Ectodermal cell (in vitro differentiated cells): ENCODE results near the gene NEK2.
"Not testable (repeated sequence)": the region's sequence is repeated elsewhere in the genome, so short reads cannot be mapped to it uniquely, and the experiment has no call there.

Source experiments
- H3K27ac ChIP-seq: 2 replicates; pipeline ENCODE4 v1.7.0; 2013; ENCODE audit warnings: mild to moderate bottlenecking, low read depth, low read length; ENCODE audit not compliant: insufficient read depth, poor library complexity, severe bottlenecking
- H3K27me3 ChIP-seq: 2 replicates; pipeline ENCODE4 v1.7.0; 2013; ENCODE audit warnings: mild to moderate bottlenecking, low read length; ENCODE audit not compliant: insufficient read depth, control insufficient read depth, poor library complexity, severe bottlenecking
- H3K36me3 ChIP-seq: one replicate; pipeline ENCODE4 v1.7.0; 2013; ENCODE audit warnings: low read length; ENCODE audit not compliant: control insufficient read depth, insufficient read depth
- H3K4me1 ChIP-seq: one replicate; pipeline ENCODE4 v1.7.0; 2013; ENCODE audit warnings: low read length; ENCODE audit not compliant: control insufficient read depth, insufficient read depth
- H3K4me3 ChIP-seq: 2 replicates; pipeline ENCODE4 v1.7.0; 2013; ENCODE audit warnings: low read depth, low read length, control low read depth; ENCODE audit not compliant: insufficient read depth
- H3K9me3 ChIP-seq: 2 replicates; pipeline ENCODE4 v1.7.0; 2013; ENCODE audit warnings: mild to moderate bottlenecking, low read length, moderate library complexity; ENCODE audit not compliant: control insufficient read depth
- whole genome bisulfite sequencing, 2 experiments: methylation state at CpG; one replicate each; pipeline ENCODE4 v1.1.7; 2013; ENCODE audit warnings: missing lambda C conversion rate in 2 of 2; 5-methylcytosine and 5-hydroxymethylcytosine counted together

Gene NEK2

DNA sequence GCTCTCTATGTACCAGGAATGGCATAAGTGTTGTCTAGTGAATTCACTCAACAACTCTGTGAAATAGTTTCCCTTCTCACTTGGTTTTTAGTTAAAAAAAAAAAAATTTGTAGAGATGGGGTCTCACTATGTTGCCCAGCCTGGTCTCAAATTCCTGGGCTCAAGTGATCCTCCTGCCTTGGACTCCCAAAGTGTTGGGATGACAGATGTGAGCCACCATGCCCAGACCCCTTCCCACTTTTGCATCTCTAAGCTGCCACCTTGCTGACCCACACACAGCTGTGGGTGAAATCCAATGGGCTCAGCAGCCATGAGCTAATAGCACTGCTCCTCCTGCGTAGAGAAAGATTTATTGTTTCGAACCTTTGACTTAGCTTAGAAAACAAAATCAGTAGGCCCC is 33.5 kb downstream of the NEK2 start:
- no peaks in the 10 kb centered on the region for H3K36me3 ChIP-seq
- no peak overlapping the region for H3K4me3 ChIP-seq
- 90 to 96% methylated on average over 2 of the region's 2 CpGs for WGBS, 2 experiments
- H3K27me3 ChIP-seq = no peaks in the 10 kb centered on the region
- no peaks in the 10 kb centered on the region for H3K9me3 ChIP-seq
- H3K4me1 ChIP-seq = no peaks in the 10 kb centered on the region
- H3K27ac ChIP-seq = no peak overlapping the region

DNA sequence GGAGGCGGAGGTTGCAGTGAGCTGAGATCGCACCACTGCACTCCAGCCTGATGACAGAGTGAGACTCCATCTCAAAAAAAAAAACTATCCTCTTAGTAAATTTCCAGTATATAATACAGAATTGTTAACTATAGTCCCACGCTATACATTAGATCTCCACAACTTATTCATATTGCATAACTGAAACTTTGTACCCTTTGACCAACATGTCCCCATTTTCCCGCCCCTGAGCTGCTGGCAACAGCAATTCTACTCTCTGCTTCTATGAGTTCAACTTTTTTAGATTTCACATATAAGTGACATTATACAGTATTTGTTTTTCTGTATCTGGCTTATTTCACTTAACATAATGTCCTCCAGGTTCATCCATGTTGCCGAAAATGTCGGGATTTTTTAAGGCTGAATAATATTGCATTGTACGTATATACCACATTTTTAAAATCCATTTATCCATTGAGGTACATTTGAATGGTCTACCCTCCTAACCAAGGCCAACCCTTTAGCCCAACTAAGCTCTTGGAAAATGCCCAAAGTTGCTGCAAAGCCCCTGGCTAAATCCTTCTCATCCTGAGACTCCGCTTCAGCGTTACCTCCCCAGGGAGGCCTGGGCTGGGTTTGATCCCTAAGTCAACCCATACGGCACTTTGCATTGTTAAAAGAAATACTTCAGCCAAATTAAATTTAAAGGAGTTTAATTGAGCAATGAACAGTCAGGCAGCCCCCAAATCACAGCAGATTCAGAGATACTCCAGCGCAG is 34.2 kb downstream of the NEK2 start:
- Histone ChIP-seq H3K36me3 (no peaks in the 10 kb centered on the region), H3K27me3 (no peaks in the 10 kb centered on the region), H3K4me1 (no peaks in the 10 kb centered on the region), H3K27ac (no peak overlapping the region), H3K9me3 (no peaks in the 10 kb centered on the region), H3K4me3 (no peak overlapping the region)
- 88 to 90% methylated on average over 11 of the region's 11 CpGs for WGBS, 2 experiments

DNA sequence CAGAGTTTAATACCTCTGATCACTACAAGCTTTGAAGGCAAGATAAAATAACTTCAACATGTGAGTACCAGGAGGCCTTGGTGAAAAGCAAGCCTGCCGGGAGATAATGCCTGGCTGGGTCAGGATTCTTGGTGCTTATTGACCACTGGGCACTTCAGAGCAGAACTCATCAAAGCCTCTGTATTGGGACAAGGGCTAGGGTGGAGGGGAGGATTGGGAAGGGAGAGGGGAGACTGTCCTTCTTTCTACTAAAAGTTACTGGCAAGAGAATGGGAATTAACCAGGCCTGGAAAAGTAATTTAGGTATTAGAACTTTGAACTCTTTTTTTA is 35.2 kb downstream of the NEK2 start:
- Histone ChIP-seq H3K4me3 (no peak overlapping the region), H3K27me3 (no peaks in the 10 kb centered on the region), H3K36me3 (no peaks in the 10 kb centered on the region), H3K9me3 (no peaks in the 10 kb centered on the region), H3K4me1 (no peaks in the 10 kb centered on the region), H3K27ac (no peak overlapping the region)
- WGBS, 2 experiments = 53 to 58% methylated on average over 1 of the region's 1 CpG

DNA sequence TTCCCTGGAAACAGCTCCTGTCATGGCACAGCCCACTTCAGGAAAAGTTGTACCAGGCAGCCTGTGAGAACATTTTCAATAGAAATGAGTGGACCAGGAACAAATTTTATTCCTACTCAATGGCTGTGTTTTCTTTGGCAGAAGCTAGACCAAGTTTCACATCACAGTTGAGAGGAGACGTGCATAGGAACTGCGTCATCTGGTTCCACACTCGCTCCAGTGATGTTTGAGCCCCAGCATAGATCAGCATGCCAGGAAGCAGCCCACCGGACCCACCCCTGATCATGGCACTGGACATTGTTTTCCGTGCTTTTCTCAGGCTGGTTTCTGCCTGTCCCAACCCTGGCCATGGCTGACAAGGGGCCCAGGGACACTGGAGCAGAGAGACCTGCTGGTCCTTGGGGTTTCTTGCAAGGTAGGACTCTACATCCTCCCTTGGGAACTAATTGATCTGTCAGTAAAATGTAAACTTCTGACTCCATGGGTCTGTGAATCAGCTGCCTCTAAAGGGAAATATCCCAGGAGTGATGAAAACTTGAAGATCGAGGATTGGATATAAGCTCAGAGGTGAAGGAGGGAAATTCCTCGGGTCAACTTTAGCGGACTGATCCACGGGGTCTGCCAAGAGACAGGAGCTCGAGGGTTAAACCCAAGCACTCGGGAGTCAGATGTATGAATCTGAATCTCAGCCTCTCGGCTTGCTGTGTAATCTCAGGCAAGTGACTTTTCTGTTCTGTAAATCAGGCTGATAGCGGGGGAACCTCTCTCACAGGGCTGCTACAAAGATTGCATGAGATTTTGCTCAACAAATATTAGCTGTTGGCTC is 35.7 kb downstream of the NEK2 start:
- Histone ChIP-seq H3K9me3 (no peaks in the 10 kb centered on the region), H3K36me3 (no peaks in the 10 kb centered on the region), H3K4me1 (no peaks in the 10 kb centered on the region), H3K27me3 (no peaks in the 10 kb centered on the region), H3K27ac (no peak overlapping the region), H3K4me3 (no peak overlapping the region)
- whole genome bisulfite sequencing, 2 experiments = 60 to 64% methylated on average over 13 of the region's 13 CpGs

GRCh38 chr1:211638689-211639101 is 36.7 kb downstream of the NEK2 start:
- Histone ChIP-seq H3K4me1 (peaks cover 2% of the 10 kb centered on the region), H3K27ac (no peak overlapping the region), H3K9me3 (no peaks in the 10 kb centered on the region), H3K4me3 (no peak overlapping the region), H3K36me3 (no peaks in the 10 kb centered on the region), H3K27me3 (no peaks in the 10 kb centered on the region)
- 89 to 90% methylated on average over 5 of the region's 5 CpGs for WGBS, 2 experiments

DNA sequence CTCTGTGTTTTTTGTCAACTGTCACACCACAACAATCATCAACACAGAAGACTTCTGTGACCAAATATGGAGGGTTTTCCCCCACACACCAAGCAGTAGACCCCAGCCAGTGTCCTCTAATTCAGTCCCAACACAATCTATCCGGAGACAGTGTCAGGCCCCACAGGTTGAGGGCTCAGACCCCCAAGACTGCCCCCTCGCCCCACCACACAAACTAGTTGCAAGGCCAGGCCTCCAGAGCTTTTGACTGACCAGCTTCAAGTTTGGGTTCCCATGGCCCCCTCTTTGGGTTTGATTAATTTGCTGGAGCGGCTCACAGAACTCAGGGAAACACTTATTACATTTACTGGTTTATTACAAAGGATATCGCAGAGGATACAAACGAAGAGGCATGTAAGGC is 37.2 kb downstream of the NEK2 start:
- H3K4me1 ChIP-seq = peaks cover 6% of the 10 kb centered on the region
- no peaks in the 10 kb centered on the region for H3K36me3 ChIP-seq
- 87% methylated on average over 5 of the region's 5 CpGs for WGBS, 2 experiments
- no peaks in the 10 kb centered on the region for H3K27me3 ChIP-seq
- no peak overlapping the region for H3K4me3 ChIP-seq
- no peaks in the 10 kb centered on the region for H3K9me3 ChIP-seq
- no peak overlapping the region for H3K27ac ChIP-seq

DNA sequence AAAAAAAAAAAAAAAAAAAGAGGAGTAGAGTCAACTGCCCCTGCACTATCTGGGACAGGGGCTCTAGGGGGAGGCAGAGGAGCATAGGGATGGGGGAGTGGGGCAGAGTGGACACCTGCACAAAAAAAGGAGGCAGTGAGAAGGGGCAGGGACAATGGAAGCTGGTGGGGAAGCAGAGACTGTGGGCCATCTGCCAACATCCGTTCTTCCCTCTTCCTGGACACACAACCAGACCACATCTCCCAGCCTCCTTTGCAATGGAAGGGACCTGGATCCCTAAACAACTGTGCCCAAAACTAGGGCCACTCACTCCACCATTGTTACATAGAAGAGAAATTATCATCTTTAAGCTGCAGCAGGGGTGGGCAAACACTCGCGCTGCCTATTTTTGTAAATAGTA is 38.4 kb downstream of the NEK2 start:
- Histone ChIP-seq H3K9me3 (no peaks in the 10 kb centered on the region), H3K27me3 (no peaks in the 10 kb centered on the region), H3K27ac (no peak overlapping the region), H3K4me3 (no peak overlapping the region), H3K4me1 (peaks cover 9% of the 10 kb centered on the region), H3K36me3 (no peaks in the 10 kb centered on the region)
- 89 to 97% methylated on average over 1 to 3 of the region's 3 CpGs for WGBS, 2 experiments

GRCh38 chr1:211636575-211637029 is 38.8 kb downstream of the NEK2 start:
- not testable (repeated sequence) for H3K9me3 ChIP-seq, H3K4me1 ChIP-seq, H3K27ac ChIP-seq, H3K36me3 ChIP-seq, H3K4me3 ChIP-seq, H3K27me3 ChIP-seq
- 86% methylated on average over 9 of the region's 9 CpGs for WGBS, 2 experiments

DNA sequence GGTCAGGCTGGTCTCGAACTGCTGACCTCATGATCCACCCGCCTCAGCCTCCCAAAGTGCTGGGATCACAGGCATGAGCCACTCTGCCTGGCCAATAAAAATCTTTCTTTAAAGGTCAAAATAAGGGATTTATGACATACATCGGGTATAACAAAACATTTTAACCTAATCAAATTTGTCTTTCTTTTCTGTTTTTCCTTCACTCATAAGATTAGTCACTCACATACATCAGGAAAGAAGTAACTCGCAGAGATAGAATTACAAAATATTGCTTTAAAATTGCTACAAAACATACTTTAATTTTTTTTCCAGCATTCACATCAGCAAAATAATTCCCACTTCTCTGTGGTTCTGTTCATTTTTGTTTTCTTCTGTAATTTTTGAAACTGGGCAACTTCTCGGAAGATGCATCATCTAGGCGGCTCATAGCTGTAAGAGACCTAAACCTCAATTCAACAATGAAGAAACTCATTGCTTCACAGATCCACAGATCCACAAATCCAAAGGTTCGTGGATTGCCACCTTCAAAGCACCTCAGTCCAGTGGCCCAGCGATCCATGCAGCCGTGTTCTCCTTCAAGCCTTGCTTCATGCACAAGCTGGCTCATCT is 39.7 kb downstream of the NEK2 start:
- peaks cover 12% of the 10 kb centered on the region for H3K4me1 ChIP-seq
- H3K27ac ChIP-seq = no peak overlapping the region
- no peaks in the 10 kb centered on the region for H3K9me3 ChIP-seq
- H3K27me3 ChIP-seq = no peaks in the 10 kb centered on the region
- no peaks in the 10 kb centered on the region for H3K36me3 ChIP-seq
- H3K4me3 ChIP-seq = no peak overlapping the region
- 89 to 91% methylated on average over 9 of the region's 9 CpGs for WGBS, 2 experiments

DNA sequence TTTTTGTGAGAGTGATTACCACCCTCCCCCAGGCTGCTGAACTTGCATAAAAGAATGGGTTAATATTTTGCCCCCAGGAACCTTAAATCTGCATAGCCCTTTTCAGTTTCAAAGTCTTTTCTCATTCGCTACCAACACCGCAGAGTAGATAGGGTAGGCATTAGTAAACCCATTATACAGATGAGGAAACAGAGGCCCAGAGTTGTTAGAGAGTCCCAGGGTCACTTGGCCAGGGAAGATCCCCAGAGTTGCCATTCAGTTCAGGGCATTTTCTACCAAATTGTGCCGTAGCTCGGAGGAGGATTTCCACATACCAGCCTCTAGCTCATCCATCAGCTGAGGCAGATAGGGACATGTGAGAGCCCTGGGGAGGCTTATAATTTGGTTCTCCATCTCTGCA is 40.5 kb downstream of the NEK2 start:
- Histone ChIP-seq H3K27me3 (no peaks in the 10 kb centered on the region), H3K9me3 (no peaks in the 10 kb centered on the region), H3K27ac (no peak overlapping the region), H3K4me3 (no peak overlapping the region), H3K36me3 (no peaks in the 10 kb centered on the region), H3K4me1 (peaks cover 16% of the 10 kb centered on the region)
- 95 to 96% methylated on average over 4 of the region's 4 CpGs for WGBS, 2 experiments
